ENCODE results near the gene PEMT.
A peak's percentile ranks its signal among the peaks of the same experiment; 100 is the strongest.

The PEMT gene

DNA sequence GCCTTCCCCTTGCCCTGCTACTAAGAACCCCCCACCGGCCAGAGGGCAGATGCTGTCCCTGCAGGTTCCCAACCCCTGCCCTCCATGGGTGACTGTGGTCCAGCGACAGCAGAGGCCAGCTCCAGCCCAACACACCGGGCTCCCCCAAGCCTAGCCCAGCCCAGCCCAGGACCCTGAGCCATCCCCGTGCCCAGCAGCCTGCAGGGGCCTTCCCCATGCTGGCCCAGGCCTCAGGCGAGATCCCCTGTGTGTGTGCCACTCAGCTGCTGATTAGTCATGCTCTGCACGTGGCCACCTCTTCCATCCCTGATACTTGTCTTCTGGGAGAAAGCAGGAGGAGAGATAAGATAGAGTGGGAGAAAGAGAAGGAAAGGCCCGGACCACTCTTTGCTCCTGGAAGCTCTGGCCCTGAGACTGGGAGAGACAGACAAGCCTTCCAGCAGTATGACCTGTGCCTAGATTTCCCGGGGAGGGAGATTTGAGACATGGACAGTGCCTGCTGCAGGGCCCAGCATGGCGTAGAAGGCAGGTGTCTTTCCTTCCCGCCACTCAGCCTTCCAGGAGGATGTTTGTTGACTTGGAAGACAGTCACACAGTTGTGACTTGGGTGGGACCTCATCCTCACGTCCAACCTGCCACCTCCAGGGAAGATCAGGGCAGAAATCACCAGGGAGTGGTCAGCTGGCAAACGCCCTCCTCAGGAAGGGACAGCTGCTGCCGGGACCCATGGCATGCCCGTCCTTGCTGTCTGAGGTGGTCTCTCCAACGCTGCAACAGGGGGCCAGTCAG is 54.0 kb downstream of the PEMT start:
- Histone ChIP-seq H3K4me1 (ENCODE audit: control insufficient read depth, insufficient read depth, low read length) (peaks cover 7% of the 10 kb centered on the region), H3K27ac (ENCODE audit: extremely low read depth, low read depth, low read length) (no peak overlapping the region), H3K36me3 (ENCODE audit: control insufficient read depth in 2 of 2, insufficient read depth in 1 of 2, low read length in 2 of 2) (no peaks in the 10 kb centered on the region; a peak in 1 of 3 replicates), H3K9me3 (ENCODE audit: control insufficient read depth, insufficient read depth, low read depth, low read length) (no peaks in the 10 kb centered on the region), H3K4me3 (ENCODE audit: low read depth, low read length) (no peak overlapping the region)
- POLR2A ChIA-PET: interaction anchor here (2.3 kb wide), 1 partner anchor 41 kb away, joined by 12 read pairs; the partner anchor contains the start of gene RASD1
- CTCF ChIA-PET: interaction anchor here (2.1 to 2.6 kb wide), 3 partner anchors 31 to 104 kb away, joined by 11 to 17 read pairs (median 16); no protein-coding TSS in a partner anchor
- TF ChIP-seq ZNF704 (tag by site-specific recombination; IDR thresholded peaks at IDR 0.05) (no peak), SCRT2 (tag by site-specific recombination; IDR thresholded peaks at IDR 0.05) (no peak), ZNF146 (tag by site-specific recombination; IDR thresholded peaks at IDR 0.05) (no peak), SP7 (tag by site-specific recombination; IDR thresholded peaks at IDR 0.05) (no peak), ZNF670 (tag by site-specific recombination; IDR thresholded peaks at IDR 0.05; ENCODE audit: low read depth) (no peak), ZNF114 (tag by site-specific recombination; IDR thresholded peaks at IDR 0.05) (no peak), ZNF121 (tag by site-specific recombination; IDR thresholded peaks at IDR 0.05) (no peak), ZIC2 (tag by site-specific recombination; IDR thresholded peaks at IDR 0.05) (peak; percentile 95), GLIS2 (tag by site-specific recombination; IDR thresholded peaks at IDR 0.05) (peak; percentile 31; the same call in 1 of the 2 replicates), FEZF1 (tag by site-specific recombination; IDR thresholded peaks at IDR 0.05) (no peak), ZNF175 (tag by site-specific recombination; IDR thresholded peaks at IDR 0.05) (no peak), KLF9 (tag by site-specific recombination; IDR thresholded peaks at IDR 0.05; ENCODE audit: low read depth) (no peak), ZBTB20 (tag by site-specific recombination; IDR thresholded peaks at IDR 0.05) (no peak), ZNF350 (tag by site-specific recombination; IDR thresholded peaks at IDR 0.05) (no peak), ZNF624 (tag by site-specific recombination; IDR thresholded peaks at IDR 0.05) (no peak), YY1 (tag by site-specific recombination; IDR thresholded peaks at IDR 0.05) (no peak), ZNF10 (tag by site-specific recombination; IDR thresholded peaks at IDR 0.05) (no peak), ZNF292 (tag by site-specific recombination; IDR thresholded peaks at IDR 0.05; ENCODE audit: borderline replicate concordance, low read depth) (no peak), ZNF366 (tag by site-specific recombination; conservative IDR thresholded peaks at IDR 0.05) (peak; percentile 46; the same call in 1 of the 2 replicates), ZNF747 (tag by site-specific recombination; IDR thresholded peaks at IDR 0.05) (no peak), ZNF514 (tag by site-specific recombination; IDR thresholded peaks at IDR 0.05) (no peak), TRIM28 (IDR thresholded peaks at IDR 0.05; ENCODE audit: borderline replicate concordance, low read length) (no peak), MYNN (tag by site-specific recombination; IDR thresholded peaks at IDR 0.05; ENCODE audit: borderline replicate concordance) (no peak), SETDB1 (IDR thresholded peaks at IDR 0.05; ENCODE audit: insufficient read length, low read length) (no peak), ZNF148 (tag by site-specific recombination; IDR thresholded peaks at IDR 0.05; ENCODE audit: borderline replicate concordance) (no peak), SCRT1 (tag by site-specific recombination; IDR thresholded peaks at IDR 0.05; ENCODE audit: borderline replicate concordance) (no peak)
- TF ChIP-seq, protein P1, sequence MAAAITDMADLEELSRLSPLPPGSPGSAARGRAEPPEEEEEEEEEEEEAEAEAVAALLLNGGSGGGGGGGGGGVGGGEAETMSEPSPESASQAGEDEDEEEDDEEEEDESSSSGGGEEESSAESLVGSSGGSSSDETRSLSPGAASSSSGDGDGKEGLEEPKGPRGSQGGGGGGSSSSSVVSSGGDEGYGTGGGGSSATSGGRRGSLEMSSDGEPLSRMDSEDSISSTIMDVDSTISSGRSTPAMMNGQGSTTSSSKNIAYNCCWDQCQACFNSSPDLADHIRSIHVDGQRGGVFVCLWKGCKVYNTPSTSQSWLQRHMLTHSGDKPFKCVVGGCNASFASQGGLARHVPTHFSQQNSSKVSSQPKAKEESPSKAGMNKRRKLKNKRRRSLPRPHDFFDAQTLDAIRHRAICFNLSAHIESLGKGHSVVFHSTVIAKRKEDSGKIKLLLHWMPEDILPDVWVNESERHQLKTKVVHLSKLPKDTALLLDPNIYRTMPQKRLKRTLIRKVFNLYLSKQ (tag by site-specific recombination; IDR thresholded peaks at IDR 0.05; ENCODE audit: borderline replicate concordance): no peak
- TF ChIP-seq, protein P2, sequence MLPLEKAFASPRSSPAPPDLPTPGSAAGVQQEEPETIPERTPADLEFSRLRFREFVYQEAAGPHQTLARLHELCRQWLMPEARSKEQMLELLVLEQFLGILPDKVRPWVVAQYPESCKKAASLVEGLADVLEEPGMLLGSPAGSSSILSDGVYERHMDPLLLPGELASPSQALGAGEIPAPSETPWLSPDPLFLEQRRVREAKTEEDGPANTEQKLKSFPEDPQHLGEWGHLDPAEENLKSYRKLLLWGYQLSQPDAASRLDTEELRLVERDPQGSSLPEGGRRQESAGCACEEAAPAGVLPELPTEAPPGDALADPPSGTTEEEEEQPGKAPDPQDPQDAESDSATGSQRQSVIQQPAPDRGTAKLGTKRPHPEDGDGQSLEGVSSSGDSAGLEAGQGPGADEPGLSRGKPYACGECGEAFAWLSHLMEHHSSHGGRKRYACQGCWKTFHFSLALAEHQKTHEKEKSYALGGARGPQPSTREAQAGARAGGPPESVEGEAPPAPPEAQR (tag by site-specific recombination; IDR thresholded peaks at IDR 0.05): no peak
- TF ChIP-seq, protein P3, sequence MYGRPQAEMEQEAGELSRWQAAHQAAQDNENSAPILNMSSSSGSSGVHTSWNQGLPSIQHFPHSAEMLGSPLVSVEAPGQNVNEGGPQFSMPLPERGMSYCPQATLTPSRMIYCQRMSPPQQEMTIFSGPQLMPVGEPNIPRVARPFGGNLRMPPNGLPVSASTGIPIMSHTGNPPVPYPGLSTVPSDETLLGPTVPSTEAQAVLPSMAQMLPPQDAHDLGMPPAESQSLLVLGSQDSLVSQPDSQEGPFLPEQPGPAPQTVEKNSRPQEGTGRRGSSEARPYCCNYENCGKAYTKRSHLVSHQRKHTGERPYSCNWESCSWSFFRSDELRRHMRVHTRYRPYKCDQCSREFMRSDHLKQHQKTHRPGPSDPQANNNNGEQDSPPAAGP (tag by site-specific recombination; IDR thresholded peaks at IDR 0.05): no peak
- TF ChIP-seq, protein P4, sequence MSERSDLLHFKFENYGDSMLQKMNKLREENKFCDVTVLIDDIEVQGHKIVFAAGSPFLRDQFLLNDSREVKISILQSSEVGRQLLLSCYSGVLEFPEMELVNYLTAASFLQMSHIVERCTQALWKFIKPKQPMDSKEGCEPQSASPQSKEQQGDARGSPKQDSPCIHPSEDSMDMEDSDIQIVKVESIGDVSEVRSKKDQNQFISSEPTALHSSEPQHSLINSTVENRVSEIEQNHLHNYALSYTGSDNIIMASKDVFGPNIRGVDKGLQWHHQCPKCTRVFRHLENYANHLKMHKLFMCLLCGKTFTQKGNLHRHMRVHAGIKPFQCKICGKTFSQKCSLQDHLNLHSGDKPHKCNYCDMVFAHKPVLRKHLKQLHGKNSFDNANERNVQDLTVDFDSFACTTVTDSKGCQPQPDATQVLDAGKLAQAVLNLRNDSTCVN (tag by site-specific recombination; optimal IDR thresholded peaks at IDR 0.05): no peak

All from HEK293 (cell line).